GM18870 (cell line): ENCODE measurements around the gene LCE3E.

Experiments
- ATAC-seq: cut with Tn5 transposase; IDR thresholded peaks from one replicate; pipeline ENCODE4 v1.9.1; 2021; ENCODE audit warnings: moderate library complexity; ENCODE audit not compliant: unreplicated experiment

LCE3E gene

DNA sequence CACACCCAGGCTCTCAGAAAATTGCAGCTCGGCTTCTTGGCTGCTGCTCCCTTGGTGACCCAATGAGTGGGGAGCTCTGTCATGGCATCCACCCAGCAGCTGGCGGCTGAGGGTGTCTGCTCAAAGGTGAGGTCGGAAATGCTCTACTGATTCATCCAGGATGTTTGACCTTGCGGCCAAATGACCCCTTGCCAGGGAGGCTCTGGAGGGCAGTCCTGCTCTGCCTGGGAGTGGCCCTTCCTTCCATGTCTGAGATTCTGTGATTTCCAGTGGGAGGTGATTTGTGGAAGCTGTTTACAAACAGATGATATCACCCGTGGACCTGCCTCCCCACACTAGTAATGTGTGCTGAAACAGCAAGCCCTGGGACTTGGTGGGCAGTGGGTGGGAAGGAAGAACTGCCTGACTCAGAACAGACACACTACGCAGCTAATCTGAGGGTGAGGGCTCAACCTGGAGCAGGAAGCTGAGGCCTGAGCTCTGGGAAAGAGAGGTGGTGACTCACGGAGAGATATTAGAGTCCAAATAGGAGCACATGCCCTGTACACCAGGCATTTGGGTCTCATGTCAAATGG lies 49.3 kb downstream of the LCE3E start:
- no peak for ATAC-seq

DNA sequence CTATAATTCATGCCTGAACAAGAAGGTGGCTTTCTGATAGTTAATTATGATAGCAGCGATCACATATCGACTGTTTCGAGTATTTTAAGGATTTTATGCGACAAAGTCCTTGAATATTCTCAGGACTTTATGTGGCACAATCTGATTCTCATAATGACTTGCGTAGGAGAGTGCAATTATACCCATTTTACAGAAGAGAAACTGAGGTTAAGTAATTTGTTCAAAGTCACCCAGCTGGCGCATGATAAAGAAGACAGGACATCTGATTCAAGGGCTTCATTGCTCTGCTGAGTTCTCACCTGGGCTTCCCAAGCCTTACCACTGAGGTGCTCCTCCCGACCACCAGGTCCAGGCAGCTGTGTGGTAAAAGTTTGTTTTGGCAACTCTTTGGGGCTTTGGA lies 50.5 kb downstream of the LCE3E start:
- no peak for ATAC-seq
